IPS-NIHi11 (cell line): ENCODE measurements around the gene SYDE2.

Source experiments
- DNase-seq: peaks from one replicate; pipeline ENCODE4 v3.0.0; 2012; ENCODE audit warnings: mixed read lengths, low spot score

SYDE2 gene

DNA sequence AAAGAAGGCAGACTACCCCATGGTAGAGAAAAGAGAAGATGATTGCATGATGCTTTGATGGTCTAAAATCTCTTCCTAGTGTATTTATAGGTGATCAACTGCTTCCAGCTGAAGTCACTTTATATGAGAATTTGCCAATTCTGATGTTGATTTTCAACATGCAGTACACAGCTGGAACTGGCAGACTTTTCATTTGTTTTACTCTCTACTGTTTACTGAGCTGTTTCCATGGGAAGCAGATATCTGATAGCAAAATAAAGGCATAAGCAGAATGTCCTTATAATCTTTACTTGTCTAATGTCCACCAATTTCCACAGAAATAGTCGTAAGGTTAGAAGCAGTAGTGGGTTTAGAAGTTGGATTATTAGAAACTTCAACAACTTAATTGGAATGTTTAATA, 74.9 kb downstream of the SYDE2 start:
- no peak for DNase-seq

DNA sequence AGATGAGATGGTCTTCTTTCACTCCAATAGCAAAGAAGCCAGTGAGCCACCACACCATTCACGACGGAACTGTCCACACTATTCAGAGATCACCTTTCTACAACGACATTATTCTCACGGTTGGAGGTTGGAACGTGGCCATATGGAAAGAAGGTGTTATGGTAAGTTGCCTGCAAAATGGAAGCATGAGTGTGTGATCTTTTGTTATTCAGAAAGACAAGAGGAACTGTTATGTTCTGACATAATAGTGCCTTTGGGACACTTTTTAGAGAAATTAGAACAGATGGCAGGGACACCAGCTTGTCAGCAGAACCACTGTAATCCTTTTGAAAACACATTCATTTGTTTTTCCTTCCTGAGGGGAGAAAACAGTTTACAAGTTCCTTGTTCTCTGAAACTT, 76.7 kb downstream of the SYDE2 start:
- DNase-seq = no peak

DNA sequence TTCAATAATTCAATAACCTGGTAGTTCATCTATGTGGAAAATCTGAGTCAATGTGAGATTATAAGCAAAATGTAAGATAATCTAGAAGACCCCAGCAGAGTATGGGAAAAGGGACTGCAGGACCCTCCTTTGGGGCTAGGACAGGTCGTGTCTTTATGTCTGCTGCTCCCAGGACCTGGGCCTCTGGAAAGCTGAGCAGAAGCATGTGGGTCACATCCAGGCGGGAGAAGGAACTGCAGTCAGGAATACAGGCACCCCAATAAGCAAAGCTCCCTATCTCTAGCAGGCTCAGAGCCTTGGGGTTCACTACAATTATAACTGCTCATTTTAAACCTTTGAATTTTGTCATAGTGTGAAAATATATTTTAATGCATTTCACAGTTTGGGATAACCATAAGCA, 78.6 kb downstream of the SYDE2 start:
- DNase-seq = no peak

DNA sequence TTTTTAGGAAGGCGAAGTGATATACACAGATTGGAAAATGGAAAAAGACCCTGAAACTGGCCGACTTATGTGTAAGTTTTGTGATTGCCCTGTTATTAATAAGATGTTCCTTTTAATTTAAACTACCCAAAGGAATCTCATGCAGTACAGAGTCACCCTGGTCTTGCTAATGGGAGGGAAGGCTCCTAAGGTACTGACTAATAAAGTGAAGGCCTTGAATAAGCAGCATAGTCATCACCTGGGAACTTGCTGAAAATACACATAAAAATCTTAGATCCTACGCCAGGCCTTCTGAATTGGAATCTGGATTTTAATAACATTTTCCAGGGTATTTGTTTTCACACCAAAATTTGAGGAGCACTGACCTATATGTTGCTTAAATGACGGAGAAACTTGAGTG, 79.1 kb downstream of the SYDE2 start:
- DNase-seq = no peak

DNA sequence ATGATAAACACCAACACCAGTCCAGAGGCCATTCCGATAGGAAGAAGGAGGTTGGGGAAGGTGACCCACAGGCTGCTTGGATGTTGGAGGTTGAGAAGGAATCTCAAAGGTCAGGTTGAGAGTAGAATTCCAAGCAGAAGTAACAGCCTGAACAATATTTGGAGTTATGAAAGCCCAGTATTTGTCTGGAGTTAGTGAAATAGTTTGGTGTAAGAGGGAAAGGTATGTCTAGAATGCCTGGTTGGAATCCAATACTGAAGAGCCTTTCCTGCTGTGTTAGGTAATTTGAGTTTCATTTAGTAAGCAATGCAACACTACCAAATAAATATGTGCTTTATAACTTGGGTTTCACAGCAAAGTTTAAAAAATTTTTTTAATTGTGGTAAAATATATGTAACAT, 82.1 kb downstream of the SYDE2 start:
- no peak for DNase-seq

DNA sequence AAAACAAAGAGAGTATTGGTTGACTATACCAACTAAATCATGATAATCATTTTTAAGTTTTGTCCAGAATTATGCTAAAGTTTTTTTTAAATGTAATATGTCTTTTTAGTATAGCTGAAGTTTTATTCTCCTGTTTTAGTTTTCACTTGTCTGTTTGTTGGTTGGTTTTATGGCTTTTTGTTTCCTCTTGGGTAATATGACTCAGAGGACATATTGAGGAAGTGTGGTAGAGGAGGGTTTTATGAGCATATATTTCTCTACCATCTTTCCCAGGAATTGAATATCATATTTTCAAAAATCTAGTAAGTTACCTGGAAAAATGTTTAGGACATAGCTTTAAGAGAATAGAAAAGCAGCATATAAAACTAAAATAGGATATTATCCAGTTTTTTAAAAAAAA, 84.0 kb downstream of the SYDE2 start:
- no peak for DNase-seq

DNA sequence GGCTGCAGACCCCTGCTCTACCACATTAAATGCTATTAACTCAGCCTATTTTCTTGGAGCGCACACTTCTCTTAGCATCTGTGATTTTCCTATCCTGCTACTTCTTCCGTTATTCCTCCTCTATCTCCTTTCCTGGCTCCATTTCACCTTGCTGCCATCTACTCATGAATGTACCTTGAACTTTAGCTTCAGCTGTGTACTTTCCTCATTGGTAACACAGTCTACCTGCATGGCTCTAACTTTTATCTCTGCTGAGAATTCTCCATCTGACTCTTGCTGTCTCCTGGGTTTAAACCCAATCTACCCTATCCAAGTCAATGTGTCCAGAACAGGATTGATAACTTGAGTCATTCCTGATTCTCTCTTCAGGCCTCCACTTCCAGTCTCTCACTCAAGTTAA, 84.9 kb downstream of the SYDE2 start:
- no peak for DNase-seq

DNA sequence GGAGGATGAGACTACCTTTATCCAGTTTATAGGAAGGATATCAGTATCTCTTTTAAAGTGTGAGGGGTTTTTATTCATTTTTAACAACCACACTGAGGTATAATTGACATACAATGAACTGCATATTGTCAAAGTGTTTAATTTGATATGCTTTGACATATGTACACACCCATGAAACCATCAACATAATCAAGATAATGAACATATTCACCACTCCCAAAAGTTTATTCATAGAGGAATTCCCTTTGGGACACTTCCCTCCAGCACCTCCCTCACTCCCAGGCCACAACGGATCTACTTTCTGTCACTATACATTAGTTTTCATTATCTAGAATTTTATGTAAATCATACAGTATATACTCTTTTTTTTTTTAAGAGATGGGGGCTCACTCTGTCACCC, 89.1 kb downstream of the SYDE2 start:
- no peak for DNase-seq

DNA sequence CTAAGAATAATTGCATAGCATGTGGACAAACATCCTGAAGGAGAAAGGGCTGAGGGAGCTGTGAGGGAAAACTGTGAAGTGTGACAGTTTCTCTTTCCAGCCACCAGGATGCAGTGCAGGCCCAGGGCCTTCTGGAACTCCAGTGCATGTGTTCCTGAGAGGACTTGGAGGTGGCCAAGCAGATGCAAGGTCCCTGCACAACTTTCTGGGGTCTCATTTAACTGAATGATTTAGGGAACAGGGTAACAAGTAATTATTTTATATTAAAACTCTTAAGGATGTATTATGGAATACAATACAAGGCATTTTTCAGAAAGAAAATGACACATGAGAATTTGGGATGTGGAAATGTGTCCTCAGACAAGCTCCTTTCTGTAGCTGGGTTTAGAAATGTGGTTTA, 91.3 kb downstream of the SYDE2 start:
- peak; percentile 77 for DNase-seq
